ENCODE results near the gene ZFP36.

DNA sequence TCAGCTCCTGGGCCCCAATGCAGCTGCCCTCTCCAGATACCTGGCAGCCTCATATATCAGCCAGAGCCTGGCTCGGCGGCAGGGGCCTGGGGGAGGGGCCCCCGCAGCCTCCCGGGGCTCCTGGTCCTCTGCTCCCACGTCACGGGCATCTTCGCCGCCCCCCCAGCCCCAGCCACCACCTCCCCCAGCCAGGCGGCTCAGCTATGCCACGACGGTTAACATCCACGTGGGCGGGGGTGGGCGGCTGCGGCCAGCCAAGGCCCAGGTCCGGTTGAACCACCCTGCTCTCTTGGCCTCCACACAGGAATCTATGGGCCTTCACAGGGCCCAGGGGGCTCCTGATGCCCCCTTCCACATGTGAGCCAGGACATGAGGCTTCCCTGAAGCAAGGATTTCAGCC, 18.3 kb downstream of the ZFP36 start:
- TF ChIP-seq CTCF (conservative IDR thresholded peaks at IDR 0.05 in 1 of 2, IDR thresholded peaks at IDR 0.05 in 1 of 2; ENCODE audit: extremely low read depth in 1 of 2, insufficient read depth in 1 of 2, low read depth in 1 of 2, low read length in 2 of 2) (no peak), EZH2 (IDR thresholded peaks at IDR 0.05; ENCODE audit: borderline replicate concordance, low read length) (no peak)
